SK-N-SH treated with all-trans-retinoic acid at 6 μM for 48 hours (cell line): ENCODE results near the gene DHRS3.

Experiments
- ATAC-seq: fragments of 200-7000 bp; cut with Tn5 transposase; 3 replicates; pipeline ENCODE4 v1.9.1; 2020; ENCODE audit warnings: mild to moderate bottlenecking, moderate library complexity
- ARNTL ChIP-seq: fragments of 450-650 bp; formaldehyde crosslinking; IDR thresholded peaks from 2 replicates; pipeline ENCODE4 v1.5.0; 2020; ENCODE audit warnings: low read depth, mild to moderate bottlenecking, moderate library complexity, borderline replicate concordance
- BACH2 ChIP-seq: fragments of 250-450 bp; sonication (Bioruptor Pico); IDR thresholded peaks from 2 replicates; pipeline ENCODE4 v1.9.0; 2021; ENCODE audit warnings: mild to moderate bottlenecking, borderline replicate concordance
- CREB5 ChIP-seq: fragments of 250-450 bp; sonication (Bioruptor Pico); IDR thresholded peaks from 2 replicates; pipeline ENCODE4 v1.5.1; 2020; ENCODE audit warnings: low read depth, mild to moderate bottlenecking, moderate library complexity
- CSDC2 ChIP-seq: fragments of 250-450 bp; sonication (Bioruptor Pico); IDR thresholded peaks from 2 replicates; pipeline ENCODE4 v1.5.0; 2020; ENCODE audit warnings: mild to moderate bottlenecking, moderate library complexity
- CSRNP3 ChIP-seq: fragments of 250-450 bp; sonication (Bioruptor Pico); IDR thresholded peaks from 2 replicates; pipeline ENCODE4 v1.5.1; 2021; ENCODE audit warnings: mild to moderate bottlenecking, moderate library complexity
- ESRRG ChIP-seq: fragments of 250-450 bp; sonication (Bioruptor Pico); IDR thresholded peaks from 2 replicates; pipeline ENCODE4 v1.6.1; 2021; ENCODE audit warnings: mild to moderate bottlenecking
- GLIS3 ChIP-seq: fragments of 250-450 bp; sonication (Bioruptor Pico); IDR thresholded peaks from 2 replicates; pipeline ENCODE4 v1.5.0; 2020; ENCODE audit warnings: mild to moderate bottlenecking, moderate library complexity
- ISL1 ChIP-seq: fragments of 250-450 bp; sonication (Bioruptor Pico); IDR thresholded peaks from 2 replicates; pipeline ENCODE4 v2.1.2; 2022; ENCODE audit warnings: mild to moderate bottlenecking, moderate library complexity
- OSR1 ChIP-seq: fragments of 250-450 bp; sonication (Bioruptor Pico); IDR thresholded peaks from 2 replicates; pipeline ENCODE4 v1.8.0; 2022; ENCODE audit warnings: moderate library complexity, mild to moderate bottlenecking, inconsistent platforms
- PATZ1 ChIP-seq: fragments of 250-450 bp; sonication (Bioruptor Pico); IDR thresholded peaks from 2 replicates; pipeline ENCODE4 v1.8.0; 2020; ENCODE audit warnings: mild to moderate bottlenecking, moderate library complexity, borderline replicate concordance
- POU6F1 ChIP-seq: fragments of 250-450 bp; sonication (Bioruptor Pico); IDR thresholded peaks from 2 replicates; pipeline ENCODE4 v1.8.0; 2021; ENCODE audit warnings: low read depth, mild to moderate bottlenecking, moderate library complexity, borderline replicate concordance
- PPARA ChIP-seq: fragments of 250-450 bp; sonication (Bioruptor Pico); IDR thresholded peaks from 2 replicates; pipeline ENCODE4 v1.5.0; 2020; ENCODE audit warnings: mild to moderate bottlenecking, borderline replicate concordance
- SNAI2 ChIP-seq: fragments of 250-450 bp; sonication (Bioruptor Pico); IDR thresholded peaks from 2 replicates; pipeline ENCODE4 v1.5.0; 2020; ENCODE audit warnings: mild to moderate bottlenecking, moderate library complexity
- TCF4 ChIP-seq: fragments of 250-450 bp; sonication (Bioruptor Pico); IDR thresholded peaks from 2 replicates; pipeline ENCODE4 v1.8.0; 2021; ENCODE audit warnings: mild to moderate bottlenecking, moderate library complexity, borderline replicate concordance
- TOX ChIP-seq: fragments of 250-450 bp; sonication (Bioruptor Pico); IDR thresholded peaks from 2 replicates; pipeline ENCODE4 v1.8.0; 2021; ENCODE audit warnings: mild to moderate bottlenecking, moderate library complexity, borderline replicate concordance
- TSHZ2 ChIP-seq: fragments of 250-450 bp; sonication (Bioruptor Pico); IDR thresholded peaks from 2 replicates; pipeline ENCODE4 v1.5.0; 2020; ENCODE audit warnings: mild to moderate bottlenecking, moderate library complexity
- ZC3H10 ChIP-seq: fragments of 250-450 bp; sonication (Bioruptor Pico); IDR thresholded peaks from 2 replicates; pipeline ENCODE4 v1.5.1; 2021; ENCODE audit warnings: mild to moderate bottlenecking, moderate library complexity
- ZFP3 ChIP-seq: fragments of 250-450 bp; sonication (Bioruptor Pico); IDR thresholded peaks from 2 replicates; pipeline ENCODE4 v1.5.0; 2020; ENCODE audit warnings: mild to moderate bottlenecking, moderate library complexity
- ZFP30 ChIP-seq: fragments of 450-650 bp; formaldehyde crosslinking; IDR thresholded peaks from 2 replicates; pipeline ENCODE4 v1.5.0; 2022; ENCODE audit warnings: mild to moderate bottlenecking, moderate library complexity
- ZNF565 ChIP-seq: fragments of 450-650 bp; formaldehyde crosslinking; conservative IDR thresholded peaks from 2 replicates; pipeline ENCODE4 v1.5.0; 2020; ENCODE audit warnings: low read depth, mild to moderate bottlenecking, moderate library complexity
- ZNF8 ChIP-seq: fragments of 450-650 bp; formaldehyde crosslinking; IDR thresholded peaks from 2 replicates; pipeline ENCODE4 v1.5.0; 2020; ENCODE audit warnings: mild to moderate bottlenecking, moderate library complexity

The DHRS3 gene

GRCh38 chr1:12629985-12630760 lies 12.2 kb upstream of the DHRS3 start:
- no peak for TF ChIP-seq TOX (CRISPR knock-in tag)
- no peak for TF ChIP-seq PATZ1 (CRISPR knock-in tag)
- no peak for TF ChIP-seq POU6F1 (CRISPR knock-in tag)
- no peak for TF ChIP-seq PPARA (CRISPR knock-in tag)
- TF ChIP-seq ISL1 (CRISPR knock-in tag): no peak
- TF ChIP-seq TCF4 (CRISPR knock-in tag): no peak
- no peak for TF ChIP-seq SNAI2
- TF ChIP-seq CREB5: no peak
- ATAC-seq: no peak

GRCh38 chr1:12629511-12629956 lies 11.5 kb upstream of the DHRS3 start:
- no peak for ATAC-seq
- no peak for TF ChIP-seq ARNTL (CRISPR knock-in tag)
- no peak for TF ChIP-seq TOX (CRISPR knock-in tag)
- TF ChIP-seq TSHZ2 (CRISPR knock-in tag): no peak
- TF ChIP-seq SNAI2: no peak
- TF ChIP-seq GLIS3 (CRISPR knock-in tag): no peak
- no peak for TF ChIP-seq CSRNP3 (CRISPR knock-in tag)
- no peak for TF ChIP-seq ZNF8
- no peak for TF ChIP-seq ZFP3 (CRISPR knock-in tag)
- no peak for TF ChIP-seq ZNF565
- no peak for TF ChIP-seq BACH2
- TF ChIP-seq ZFP30 (CRISPR knock-in tag): no peak
- TF ChIP-seq PPARA (CRISPR knock-in tag): no peak
- no peak for TF ChIP-seq ZC3H10
- no peak for TF ChIP-seq CSDC2 (CRISPR knock-in tag)
- no peak for TF ChIP-seq ESRRG (CRISPR knock-in tag)
- no peak for TF ChIP-seq CREB5
- no peak for TF ChIP-seq POU6F1 (CRISPR knock-in tag)
- no peak for TF ChIP-seq OSR1 (CRISPR knock-in tag)
